NK-92 (cell line): ENCODE measurements around the gene LRR1.
"Not testable (repeated sequence)": the region's sequence is repeated elsewhere in the genome, so short reads cannot be mapped to it uniquely, and the experiment has no call there.

Source experiments
- DNase-seq: peaks from one replicate; lab custom pipeline; 2025; ENCODE audit not compliant: unreplicated experiment; lab: John Stamatoyannopoulos, UW

The LRR1 gene

DNA sequence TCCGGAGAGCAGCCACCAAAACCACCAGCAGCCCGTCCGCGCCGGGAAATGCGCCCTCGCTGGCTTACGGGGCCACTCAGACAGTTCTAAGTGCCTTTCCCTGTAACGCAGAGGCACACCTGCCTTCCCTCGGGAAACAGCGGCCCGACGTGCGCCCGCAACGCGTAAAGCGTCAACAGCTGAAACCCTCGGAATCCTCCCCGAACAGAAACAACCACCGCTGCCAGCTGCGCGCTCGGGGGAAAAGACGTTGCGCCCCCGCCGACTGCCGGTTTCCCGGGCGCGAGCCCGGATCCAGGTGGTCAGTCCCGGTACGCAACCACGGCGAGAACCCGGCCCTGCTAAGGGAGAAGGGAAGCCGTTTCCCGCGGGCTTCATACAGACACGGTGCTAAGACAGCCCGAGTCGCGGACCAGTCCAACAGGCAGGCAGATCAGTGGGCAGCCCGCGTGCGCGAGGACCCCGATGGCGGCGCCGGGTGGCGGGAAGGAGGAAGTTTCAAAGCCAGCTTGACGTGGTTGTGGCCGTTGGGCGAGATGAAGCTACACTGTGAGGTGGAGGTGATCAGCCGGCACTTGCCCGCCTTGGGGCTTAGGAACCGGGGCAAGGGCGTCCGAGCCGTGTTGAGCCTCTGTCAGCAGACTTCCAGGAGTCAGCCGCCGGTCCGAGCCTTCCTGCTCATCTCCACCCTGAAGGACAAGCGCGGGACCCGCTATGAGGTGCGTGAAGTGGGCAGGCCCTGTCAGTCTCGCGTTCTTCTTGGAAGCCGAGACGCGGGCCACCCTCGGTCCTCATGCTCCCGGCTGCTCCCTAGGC lies at the start of gene LRR1:
LRR1 (plus strand) TSS at position 456 of the 816 bp plus-strand sequence; CDS start at position 537, 81 bp downstream.
- DNase-seq, result no peak

GRCh38 chr14:49549446-49549845 lies 49.3 kb upstream of the LRR1 start:
- DNase-seq, result no peak

- DNase-seq, result no peak
Observed at GRCh38 chr14:49549881-49550280, 48.9 kb upstream of the LRR1 start.

- no peak for DNase-seq
Observed at GRCh38 chr14:49550286-49551184, 48.2 kb upstream of the LRR1 start.

DNA sequence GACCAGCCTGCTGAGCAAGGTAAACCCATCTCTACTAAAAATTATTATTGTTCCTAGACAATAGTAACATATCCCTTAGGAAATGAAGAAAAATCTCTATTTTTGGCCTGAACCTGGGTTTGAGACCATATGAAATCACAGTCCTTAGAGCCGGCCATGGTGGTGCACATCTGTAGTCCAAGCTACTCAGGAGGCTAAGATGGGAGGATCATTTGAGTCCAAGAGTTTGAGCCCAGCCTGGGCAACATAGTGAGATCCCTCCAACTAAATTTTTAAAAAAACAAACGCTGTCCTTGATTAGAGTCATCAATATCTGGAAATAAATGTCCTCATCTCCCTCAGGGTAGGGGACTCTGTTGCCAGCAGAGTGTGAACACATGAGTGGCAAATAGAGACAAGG lies 47.2 kb upstream of the LRR1 start:
- no peak for DNase-seq

DNA sequence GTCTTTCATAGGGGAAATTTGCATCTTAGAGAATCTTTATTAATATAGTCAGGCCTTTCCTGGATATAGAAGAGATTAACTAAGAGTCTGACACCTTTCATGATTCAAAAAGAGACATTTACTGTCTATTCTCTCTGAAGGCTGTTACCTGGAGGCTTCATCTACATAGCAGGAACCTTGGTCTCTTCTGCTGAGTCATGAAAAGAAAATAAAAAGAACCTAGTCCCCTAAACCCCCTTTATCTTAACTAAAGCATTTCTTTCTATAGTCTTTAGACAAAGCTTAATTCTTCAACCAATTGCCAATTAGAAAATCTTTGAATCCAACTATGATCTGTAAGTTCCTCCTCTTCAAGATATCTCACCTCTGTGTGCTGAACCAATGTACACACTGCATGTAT lies 45.6 kb upstream of the LRR1 start:
- no peak for DNase-seq

- DNase-seq, result no peak
Observed at GRCh38 chr14:49553892-49554291, 44.8 kb upstream of the LRR1 start.

GRCh38 chr14:49559979-49560768 lies 38.6 kb upstream of the LRR1 start:
- DNase-seq, result no peak

DNA sequence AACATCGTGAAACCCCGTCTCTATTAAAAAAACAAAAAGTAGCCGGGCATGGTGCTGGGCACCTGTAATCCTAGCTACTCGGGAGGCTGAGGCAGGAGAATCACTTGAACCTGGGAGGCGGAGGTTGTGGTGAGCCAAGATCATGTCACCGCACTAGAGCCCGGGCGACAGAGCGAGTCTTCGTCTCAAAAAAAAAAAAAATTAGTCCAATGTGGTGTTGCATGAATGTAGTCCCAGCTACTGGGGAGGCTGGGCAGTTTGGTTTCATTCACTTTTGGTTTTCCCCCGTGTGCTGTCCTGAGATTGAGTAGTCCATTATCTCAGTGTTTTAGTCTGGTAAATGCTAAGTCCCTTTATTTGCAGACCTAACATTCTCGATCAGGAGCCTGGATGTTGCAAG lies 32.0 kb upstream of the LRR1 start:
- DNase-seq, result no peak

DNA sequence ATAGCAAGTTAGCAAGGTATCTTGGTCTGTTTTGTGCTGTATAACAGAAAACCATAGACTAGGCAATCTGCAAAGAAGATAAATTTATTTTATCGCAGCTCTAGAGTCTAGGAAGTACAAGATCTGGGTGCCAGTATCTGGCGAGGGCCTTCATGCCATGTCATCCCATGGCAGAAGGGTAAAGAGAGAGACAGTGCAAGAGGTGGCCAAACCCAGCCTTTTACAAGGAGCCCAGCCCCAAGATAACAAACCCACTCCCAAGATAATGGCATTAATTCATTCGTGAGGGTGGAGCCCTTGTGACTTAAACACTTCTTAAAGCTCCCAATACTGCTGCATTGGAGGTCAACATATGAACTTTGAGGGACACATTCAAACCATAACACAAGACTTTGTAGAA lies 29.5 kb upstream of the LRR1 start:
- DNase-seq, result no peak

GRCh38 chr14:49574038-49574437 lies 24.7 kb upstream of the LRR1 start:
- no peak for DNase-seq

DNA sequence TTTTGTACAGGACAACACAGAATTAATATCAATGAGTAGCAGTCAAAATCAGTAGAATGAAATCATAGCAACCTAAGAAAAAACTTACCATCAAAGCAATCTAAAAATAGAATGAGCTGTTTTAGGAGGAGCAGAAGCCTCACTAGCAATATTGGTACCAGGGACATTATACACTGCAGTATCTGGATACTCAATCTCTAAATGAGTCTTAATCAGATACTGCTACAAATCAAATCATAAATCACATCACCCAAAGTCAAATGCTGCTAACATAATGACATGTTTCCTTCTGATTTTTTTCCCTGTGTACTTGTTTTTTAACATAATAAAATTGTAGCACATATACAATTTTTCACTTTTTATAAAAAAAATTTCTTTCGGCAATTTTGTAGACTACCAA lies 20.6 kb upstream of the LRR1 start:
- no peak for DNase-seq

DNA sequence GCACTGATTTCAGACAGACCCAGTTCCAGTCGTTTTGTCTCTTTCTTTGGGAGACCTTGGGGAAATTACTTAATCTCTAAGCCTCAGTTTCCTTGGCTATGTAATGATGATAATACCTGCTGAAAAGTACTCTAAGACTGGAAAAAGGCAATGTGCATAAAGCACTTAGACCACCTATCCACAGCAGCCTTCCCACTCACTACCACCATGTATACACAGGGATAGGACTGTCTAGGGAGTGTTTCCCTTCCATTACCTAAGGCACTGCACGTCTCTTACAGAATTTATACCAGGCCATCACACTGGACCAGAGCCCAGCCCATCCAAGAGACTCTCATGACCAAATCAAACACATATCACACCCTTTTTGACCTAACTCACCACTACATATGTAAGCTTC lies 18.9 kb upstream of the LRR1 start:
- DNase-seq, result no peak

DNA sequence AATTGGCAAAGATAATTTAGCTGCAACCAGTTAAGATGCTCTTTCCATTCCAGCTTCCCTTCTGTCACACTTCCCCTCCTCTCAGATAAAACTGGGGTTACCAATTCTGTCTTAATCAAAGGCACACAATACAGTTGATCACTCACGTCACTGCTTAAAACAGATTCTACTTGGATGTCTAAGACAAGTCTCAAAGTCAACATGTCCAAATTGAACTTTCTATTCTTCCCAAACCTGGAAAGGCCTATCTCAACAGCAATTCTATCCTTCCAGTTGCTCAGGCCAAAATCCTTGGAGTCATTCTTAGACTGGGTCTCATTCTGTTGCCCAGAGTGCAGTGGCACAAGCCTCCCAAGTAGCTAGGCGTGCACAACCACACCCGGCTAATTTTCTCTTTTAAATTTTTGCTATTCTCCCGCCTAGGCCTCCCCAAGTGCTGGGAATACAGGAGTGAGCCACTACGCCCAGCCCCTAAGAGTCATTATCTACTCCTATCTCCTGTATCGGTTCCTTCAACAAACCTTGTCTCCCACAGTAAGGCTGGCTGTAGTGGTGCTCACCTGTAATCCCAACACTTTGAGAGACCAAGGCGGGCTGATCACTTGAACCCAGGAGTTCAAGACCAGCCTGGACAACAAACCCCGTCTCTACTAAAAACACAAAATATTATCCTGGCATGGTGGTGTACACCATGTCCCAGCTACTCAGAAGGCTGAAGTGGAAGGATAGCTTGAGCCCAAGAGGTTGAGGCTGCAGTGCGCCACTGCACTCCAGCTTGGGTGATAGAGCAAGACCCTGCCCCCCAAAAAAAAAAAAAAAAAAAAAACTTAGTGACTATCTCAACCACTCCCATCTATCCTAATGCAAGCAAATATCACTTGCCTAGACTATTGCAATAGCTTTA lies 17.3 kb upstream of the LRR1 start:
- no peak for DNase-seq

- DNase-seq, result no peak
Observed at GRCh38 chr14:49582113-49582977, 16.4 kb upstream of the LRR1 start.

DNA sequence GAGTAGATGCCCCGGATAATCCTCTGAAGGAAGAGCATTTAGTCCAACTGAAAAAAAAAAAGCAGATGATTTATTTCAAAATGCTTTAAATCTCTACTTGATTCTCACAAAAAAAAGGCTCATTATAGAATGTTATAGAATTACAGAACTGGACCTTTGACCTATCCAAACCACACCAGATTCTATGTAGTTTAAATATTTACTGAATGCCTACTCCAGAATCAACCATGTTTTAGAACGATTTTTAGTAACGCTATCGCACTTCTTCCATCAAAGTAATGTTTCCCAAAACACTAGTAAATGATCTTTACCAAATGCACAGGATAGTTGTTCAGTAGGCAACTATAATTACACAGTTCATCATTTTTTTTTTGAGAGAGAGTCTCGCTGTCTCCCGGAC lies 15.1 kb upstream of the LRR1 start:
- no peak for DNase-seq

GRCh38 chr14:49584058-49584457 lies 14.7 kb upstream of the LRR1 start:
- DNase-seq, result no peak

DNA sequence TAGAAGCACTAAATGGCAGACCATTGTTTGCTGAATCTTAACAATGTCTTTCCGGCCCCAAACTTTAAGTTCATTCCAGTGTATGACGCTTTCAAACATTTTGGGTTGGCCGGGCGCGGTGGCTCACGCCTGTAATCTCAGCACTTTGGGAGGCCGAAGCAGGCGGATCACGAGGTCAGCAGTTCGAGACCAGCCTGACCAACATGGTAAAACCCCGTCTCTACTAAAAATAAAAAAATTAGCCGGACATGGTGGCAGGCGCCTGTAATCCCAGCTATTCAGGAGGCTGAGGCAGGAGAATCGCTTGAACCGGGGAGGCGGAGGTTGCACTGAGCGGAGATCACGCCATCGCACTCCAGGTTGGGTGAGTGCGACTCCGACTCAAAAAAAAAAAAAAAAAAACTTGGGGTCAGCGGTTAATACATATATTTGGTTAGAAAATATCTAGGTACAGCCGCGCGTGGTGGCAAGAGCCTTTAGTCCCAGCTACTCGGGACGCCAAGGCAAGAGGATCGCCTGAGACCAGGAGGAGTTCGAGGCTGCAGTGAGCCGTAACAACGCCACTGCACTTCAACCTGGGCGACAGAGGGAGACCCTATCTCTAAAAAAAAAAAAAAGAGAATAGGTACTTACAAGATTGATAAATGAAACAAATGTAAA lies 13.6 kb upstream of the LRR1 start:
- DNase-seq, result not testable (repeated sequence)
